Right kidney (tissue), 9 donors: ENCODE measurements around the gene PRKAB2.
"Not testable (repeated sequence)": the region's sequence is repeated elsewhere in the genome, so short reads cannot be mapped to it uniquely, and the experiment has no call there.

ENCODE experiments used
- DNase-seq: peaks from one replicate; pipeline ENCODE4 v3.0.0-alpha.2; 2016
- long read RNA-seq, 8 donors: transcript quantifications; one replicate each; lab custom pipeline, GENCODE V29; 2026

PRKAB2 gene, protein sequence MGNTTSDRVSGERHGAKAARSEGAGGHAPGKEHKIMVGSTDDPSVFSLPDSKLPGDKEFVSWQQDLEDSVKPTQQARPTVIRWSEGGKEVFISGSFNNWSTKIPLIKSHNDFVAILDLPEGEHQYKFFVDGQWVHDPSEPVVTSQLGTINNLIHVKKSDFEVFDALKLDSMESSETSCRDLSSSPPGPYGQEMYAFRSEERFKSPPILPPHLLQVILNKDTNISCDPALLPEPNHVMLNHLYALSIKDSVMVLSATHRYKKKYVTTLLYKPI
- long read RNA-seq, donor 1, full-length matches to known transcripts: 2 of 2 reads
- long read RNA-seq, donor 1, partial matches to known transcripts: 0 of 2 reads
- long read RNA-seq, donor 1, other reads (novel, unspliced or antisense): 0 of 2 reads
- long read RNA-seq, donor 2, full-length matches to known transcripts: 2 of 2 reads
- long read RNA-seq, donor 2, partial matches to known transcripts: 0 of 2 reads
- long read RNA-seq, donor 2, other reads (novel, unspliced or antisense): 0 of 2 reads
- long read RNA-seq, donor 3, full-length matches to known transcripts: 2 of 43 reads
- long read RNA-seq, donor 3, partial matches to known transcripts: 41 of 43 reads
- long read RNA-seq, donor 3, other reads (novel, unspliced or antisense): 0 of 43 reads
- long read RNA-seq, donor 4, full-length matches to known transcripts: 1 of 17 reads
- long read RNA-seq, donor 4, partial matches to known transcripts: 16 of 17 reads
- long read RNA-seq, donor 4, other reads (novel, unspliced or antisense): 0 of 17 reads
- long read RNA-seq, donor 5: 0 reads
- long read RNA-seq, donor 6, full-length matches to known transcripts: 2 of 2 reads
- long read RNA-seq, donor 6, partial matches to known transcripts: 0 of 2 reads
- long read RNA-seq, donor 6, other reads (novel, unspliced or antisense): 0 of 2 reads
- long read RNA-seq, donor 7, full-length matches to known transcripts: 6 of 6 reads
- long read RNA-seq, donor 7, partial matches to known transcripts: 0 of 6 reads
- long read RNA-seq, donor 7, other reads (novel, unspliced or antisense): 0 of 6 reads
- long read RNA-seq, donor 8, full-length matches to known transcripts: 3 of 3 reads
- long read RNA-seq, donor 8, partial matches to known transcripts: 0 of 3 reads
- long read RNA-seq, donor 8, other reads (novel, unspliced or antisense): 0 of 3 reads

- DNase-seq: peak; percentile 98
Measured at GRCh38 chr1:147172168-147173016, at the start of gene PRKAB2. PRKAB2 (minus strand) TSS chr1:147172470; CDS start chr1:147172144, 326 bp downstream.

DNA sequence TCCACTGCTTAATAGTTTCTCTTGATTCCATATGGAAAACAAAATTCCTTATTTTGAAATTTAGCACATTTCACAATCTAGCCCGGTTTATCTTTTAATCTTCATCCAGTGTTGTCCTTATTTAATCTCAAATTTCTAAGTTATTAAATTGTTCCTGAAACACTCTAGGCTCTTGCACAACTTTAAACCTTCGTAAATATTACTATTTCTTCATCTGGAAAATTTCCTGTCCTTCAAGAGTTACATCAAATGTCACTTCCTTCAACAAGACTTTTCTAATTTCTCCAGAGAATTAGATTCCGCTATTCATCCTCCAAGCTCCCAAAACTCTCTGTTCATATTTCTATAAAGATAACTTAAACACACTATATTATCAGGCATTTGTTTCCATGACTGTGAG lies 46.3 kb upstream of the PRKAB2 start:
- DNase-seq: no peak

- DNase-seq: no peak
Measured at GRCh38 chr1:147217141-147217540, 44.9 kb upstream of the PRKAB2 start.

DNA sequence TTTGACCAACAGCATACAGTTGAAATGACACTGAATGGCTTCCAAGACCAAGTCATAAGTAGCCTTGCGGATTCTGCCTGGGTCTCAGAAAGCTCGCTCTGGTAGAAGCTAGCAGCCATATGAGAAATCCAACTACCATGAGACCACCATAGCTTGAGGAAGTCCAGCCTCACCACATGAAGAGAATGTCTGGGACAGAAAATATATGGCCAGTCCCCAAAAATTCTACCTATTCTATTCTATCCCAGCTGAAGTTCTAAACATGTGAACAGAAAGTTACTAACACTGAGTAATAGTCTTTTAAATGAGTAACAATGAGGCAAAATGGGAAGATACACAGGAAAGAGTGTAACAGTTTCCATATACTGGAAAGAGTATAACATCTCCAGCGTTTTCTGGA lies 43.9 kb upstream of the PRKAB2 start:
- no peak for DNase-seq

DNA sequence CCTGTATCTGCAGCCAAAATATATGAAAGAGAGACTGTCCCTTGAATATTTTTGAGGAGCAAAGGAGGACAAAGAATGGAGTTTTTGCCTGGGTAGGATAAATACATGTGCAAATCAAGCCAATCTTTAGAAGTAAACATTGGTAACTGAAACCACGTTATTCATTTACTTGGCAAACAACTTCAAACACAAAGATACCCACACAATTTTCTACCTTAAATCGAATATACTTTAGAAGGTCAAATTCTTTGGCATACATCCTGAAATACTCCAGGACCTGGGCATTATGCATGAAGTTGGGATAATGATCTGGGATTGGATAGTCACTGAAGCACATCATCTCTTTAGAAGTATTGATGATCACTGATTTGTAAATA lies 43.3 kb upstream of the PRKAB2 start:
- DNase-seq: no peak

- DNase-seq: no peak
Measured at GRCh38 chr1:147214842-147215539, 42.7 kb upstream of the PRKAB2 start.

GRCh38 chr1:147214325-147214724 lies 42.1 kb upstream of the PRKAB2 start:
- DNase-seq: no peak

- DNase-seq: no peak
Measured at GRCh38 chr1:147213271-147213670, 41.0 kb upstream of the PRKAB2 start.

- no peak for DNase-seq
Measured at GRCh38 chr1:147211577-147211976, 39.3 kb upstream of the PRKAB2 start.

GRCh38 chr1:147210987-147211386 lies 38.7 kb upstream of the PRKAB2 start:
- no peak for DNase-seq

- no peak for DNase-seq
Measured at GRCh38 chr1:147209825-147210821, 37.9 kb upstream of the PRKAB2 start.

DNA sequence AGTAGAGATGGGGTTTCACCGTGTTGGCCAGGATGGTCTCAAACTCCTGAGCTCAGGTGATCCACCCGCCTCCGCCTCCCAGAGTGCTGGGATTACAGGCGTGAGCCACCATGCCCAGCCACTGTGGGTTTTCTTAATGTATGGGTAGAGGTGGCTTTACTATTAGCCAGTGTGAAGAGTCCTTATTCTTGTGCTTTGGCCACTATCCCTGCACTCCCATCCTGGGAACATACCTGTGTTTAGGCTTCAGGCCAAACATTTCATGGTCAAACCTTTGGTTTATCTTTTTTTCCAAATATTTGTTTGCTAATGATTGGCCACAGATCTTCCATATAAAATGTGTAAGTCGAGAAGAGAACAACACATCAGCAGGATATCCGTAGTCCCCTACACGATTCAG lies 36.3 kb upstream of the PRKAB2 start:
- no peak for DNase-seq

GRCh38 chr1:147207192-147207591 lies 34.9 kb upstream of the PRKAB2 start:
- no peak for DNase-seq

DNA sequence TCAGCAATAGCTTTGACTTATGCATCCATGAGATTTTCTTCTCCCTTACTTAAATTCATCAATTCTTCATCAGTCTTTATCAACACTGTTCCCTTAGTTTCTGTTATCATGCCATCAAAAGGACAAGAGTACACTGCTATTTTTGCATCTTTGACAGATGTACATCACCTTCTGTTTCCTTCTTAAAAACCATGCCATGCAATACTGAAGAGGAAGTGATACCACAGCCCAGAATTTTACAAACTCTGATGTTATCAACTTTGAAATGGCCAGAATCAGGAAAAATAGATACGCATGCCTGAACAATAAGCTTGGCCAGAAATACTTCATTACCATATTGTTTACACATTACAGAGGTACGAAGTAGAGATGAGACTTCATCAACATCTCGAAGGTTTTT lies 31.8 kb upstream of the PRKAB2 start:
- no peak for DNase-seq

DNA sequence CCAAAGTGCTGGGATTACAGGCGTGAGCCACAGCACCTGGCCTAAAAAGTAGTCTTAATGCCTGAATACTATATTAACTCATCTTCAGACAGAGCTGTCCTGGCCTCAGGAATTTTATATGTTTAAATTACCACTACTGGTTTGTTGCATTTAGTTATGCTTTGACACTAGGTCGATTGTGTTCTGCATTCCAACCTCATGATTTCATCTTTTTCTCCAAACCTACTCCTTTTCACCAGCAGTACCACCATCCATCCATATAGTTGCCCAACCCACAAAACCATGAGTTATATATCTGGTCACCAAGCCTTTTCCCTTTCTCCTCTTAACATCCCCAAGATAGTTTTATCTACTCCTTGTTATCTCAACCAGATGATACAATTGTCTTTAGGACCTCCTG lies 30.3 kb upstream of the PRKAB2 start:
- DNase-seq: no peak

- DNase-seq: no peak
Measured at GRCh38 chr1:147201786-147202185, 29.5 kb upstream of the PRKAB2 start.

- no peak for DNase-seq
Measured at GRCh38 chr1:147201276-147201675, 29.0 kb upstream of the PRKAB2 start.

DNA sequence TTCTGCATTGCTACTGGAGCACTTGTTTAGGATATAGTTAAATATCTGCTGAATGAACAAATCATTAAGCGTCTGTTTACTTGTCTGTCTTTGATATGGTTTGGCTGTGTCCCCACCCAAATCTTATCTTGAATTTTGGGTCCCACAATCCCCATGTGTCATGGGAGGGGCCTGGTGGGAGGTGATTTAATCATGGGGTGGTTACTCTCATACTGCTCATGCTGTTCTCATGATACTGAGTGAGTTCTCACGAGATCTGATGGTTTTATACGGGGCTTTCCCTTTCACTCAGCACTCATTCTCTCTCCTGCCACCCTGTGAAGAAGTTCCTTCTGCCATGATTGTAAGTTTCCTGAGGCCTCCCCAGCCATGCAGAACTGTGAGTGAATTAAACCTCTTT lies 25.1 kb upstream of the PRKAB2 start:
- DNase-seq: not testable (repeated sequence)

DNA sequence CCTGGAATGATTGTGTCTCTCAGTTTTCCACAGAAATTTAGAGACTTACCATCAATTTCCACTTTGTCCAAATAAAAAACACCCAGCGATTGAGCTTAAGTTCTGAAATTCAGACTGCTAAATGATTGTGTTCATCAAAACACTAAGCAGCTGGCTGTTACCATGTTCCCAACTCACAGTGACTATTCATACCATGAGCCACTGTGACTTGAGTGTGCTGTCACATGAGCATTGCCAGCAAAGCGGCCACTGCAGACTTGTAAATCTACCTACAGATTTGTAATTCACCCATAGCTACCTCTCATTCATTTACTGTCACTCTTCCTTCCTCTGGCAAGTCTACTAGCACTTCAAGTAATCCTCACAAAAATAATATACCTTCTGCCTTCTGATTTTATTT lies 17.2 kb upstream of the PRKAB2 start:
- DNase-seq: no peak

DNA sequence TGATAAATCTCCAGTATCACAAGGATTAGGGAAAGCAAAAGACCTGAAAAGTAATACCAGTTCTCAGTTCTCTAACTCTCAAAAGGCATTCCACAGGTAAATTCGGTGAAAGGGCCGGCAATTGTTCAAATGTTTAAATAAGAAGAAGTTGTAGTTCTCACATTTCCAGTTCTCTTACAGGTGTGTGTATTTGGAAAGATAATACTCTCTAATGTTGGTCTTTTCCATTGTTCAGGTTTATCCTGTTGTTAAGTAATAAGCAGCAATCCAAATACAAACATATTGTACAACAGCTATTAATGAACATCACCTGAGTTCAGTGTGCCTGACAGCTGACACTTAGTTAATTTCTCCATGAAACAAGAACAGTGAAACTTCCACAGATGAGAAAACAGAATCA lies 13.2 kb upstream of the PRKAB2 start:
- no peak for DNase-seq
